SK-N-SH (cell line): Measurements from ENCODE around the gene SLC31A1. TPM values are rescaled to one million over a fixed set of nuclear protein-coding genes. Genes with fewer than 3 reads are reported as not detected.

Source experiments
- CTCF ChIA-PET: fragments of 300-600, 350-600 bp; formaldehyde crosslinking; extraction: SDS; loops from one replicate; lab custom pipeline; 2021; lab: Yijun Ruan, JAX
- POLR2A ChIA-PET: fragments of 350-600 bp; sonication (Branson Sonifier 250); formaldehyde crosslinking; extraction: SDS; loops from one replicate; lab custom pipeline; 2020; ENCODE audit warnings: antibody characterized with exemption, inconsistent platforms; lab: Yijun Ruan, JAX
- DNase-seq: peaks from one replicate; pipeline ENCODE4 v3.0.0; 2012
- H2AFZ ChIP-seq: fragments of 200-600 bp; sonication (generic); 2 replicates; pipeline ENCODE4 v1.8.1; 2016; ENCODE audit warnings: antibody characterized with exemption, mild to moderate bottlenecking, low read depth
- H3F3A ChIP-seq: fragments of 200-600 bp; sonication (generic); replicated peaks from 2 replicates; pipeline ENCODE3; 2016; ENCODE audit warnings: antibody characterized with exemption, mild to moderate bottlenecking; ENCODE audit not compliant: insufficient read depth
- H3K27ac ChIP-seq, 2 experiments: fragments of 200-500 bp in 1 of 2; fragments of 200-600 bp in 1 of 2; sonication (Bioruptor generic) in 1 of 2; sonication (generic), shearing (Covaris generic) in 1 of 2; 2 replicates each; pipeline versions ENCODE4 v1.5.1 to v1.6.1; 2014 to 2016; ENCODE audit warnings: low read depth in 2 of 2, inconsistent platforms in 1 of 2, low read length in 1 of 2, mild to moderate bottlenecking in 1 of 2, mixed read lengths in 1 of 2
- H3K27me3 ChIP-seq: fragments of 200-600 bp; sonication (generic), shearing (Covaris generic); 2 replicates; pipeline ENCODE4 v1.6.1; 2016; ENCODE audit warnings: mixed run types; ENCODE audit not compliant: insufficient read depth
- H3K36me3 ChIP-seq, 2 experiments: fragments of 200-500 bp in 1 of 2; fragments of 200-600 bp in 1 of 2; sonication (Bioruptor generic) in 1 of 2; sonication (generic) in 1 of 2; replicated peaks in 1 of 2; 2 replicates each; pipeline versions ENCODE3 to v1.5.1; 2014 to 2016; ENCODE audit warnings: low read length in 1 of 2, mild to moderate bottlenecking in 1 of 2; ENCODE audit not compliant: insufficient read depth in 2 of 2, control insufficient read depth in 1 of 2
- H3K4me1 ChIP-seq, 2 experiments: fragments of 200-500 bp in 1 of 2; fragments of 200-600 bp in 1 of 2; sonication (Bioruptor generic) in 1 of 2; sonication (generic), shearing (Covaris generic) in 1 of 2; 2 replicates each; pipeline versions ENCODE4 v1.5.1 to v1.6.1; 2014 to 2016; ENCODE audit warnings: low read depth in 1 of 2, low read length in 1 of 2, mixed run types in 1 of 2; ENCODE audit not compliant: insufficient read depth in 2 of 2, control insufficient read depth in 1 of 2
- H3K4me2 ChIP-seq: fragments of 200-600 bp; sonication (generic), shearing (Covaris generic); 2 replicates; pipeline ENCODE4 v1.6.1; 2017; ENCODE audit warnings: mixed run types
- H3K4me3 ChIP-seq, 2 experiments: fragments of 200-500 bp in 1 of 2; fragments of 200-600 bp in 1 of 2; sonication (Bioruptor generic) in 1 of 2; sonication (generic), shearing (Covaris generic) in 1 of 2; 2 replicates each; pipeline versions ENCODE4 v1.5.1 to v1.8.1; 2014 to 2016; ENCODE audit warnings: low read depth in 2 of 2, inconsistent platforms in 1 of 2, low read length in 1 of 2, mild to moderate bottlenecking in 1 of 2, mixed read lengths in 1 of 2, moderate library complexity in 1 of 2
- H3K79me2 ChIP-seq: fragments of 200-600 bp; sonication (generic); 2 replicates; pipeline ENCODE4 v1.8.1; 2017; ENCODE audit warnings: mild to moderate bottlenecking; ENCODE audit not compliant: insufficient read depth
- H3K9ac ChIP-seq: fragments of 200-600 bp; sonication (generic); 2 replicates; pipeline ENCODE4 v1.6.1; 2017; ENCODE audit warnings: mixed run types
- H3K9me2 ChIP-seq: fragments of 200-600 bp; sonication (generic); 2 replicates; pipeline ENCODE4 v1.6.1; 2017; ENCODE audit warnings: mixed run types
- H3K9me3 ChIP-seq: fragments of 200-600 bp; sonication (generic); 2 replicates; pipeline ENCODE4 v1.6.1; 2017; ENCODE audit warnings: mixed run types, mild to moderate bottlenecking, moderate library complexity
- H4K20me1 ChIP-seq: fragments of 200-600 bp; sonication (generic); 2 replicates; pipeline ENCODE4 v1.6.1; 2017; ENCODE audit warnings: mild to moderate bottlenecking, mixed run types; ENCODE audit not compliant: insufficient read depth
- CHD2 ChIP-seq: fragments of 150-350 bp; IDR thresholded peaks from 2 replicates; pipeline ENCODE4 v1.6.1; 2018; ENCODE audit warnings: low read length; ENCODE audit not compliant: partially characterized antibody
- ELF1 ChIP-seq: IDR thresholded peaks from 2 replicates; pipeline ENCODE4 v1.4.0; 2012
- EP300 ChIP-seq, 2 experiments: IDR thresholded peaks; 2 replicates each; pipeline versions ENCODE4 v1.4.0 to v1.6.1; 2012; ENCODE audit warnings: borderline replicate concordance in 1 of 2, low read depth in 1 of 2, low read length in 1 of 2
- FOSL2 ChIP-seq: IDR thresholded peaks from 2 replicates; pipeline ENCODE4 v1.4.0; 2012; ENCODE audit warnings: low read depth, mild to moderate bottlenecking, moderate library complexity, borderline replicate concordance
- FOXJ3 ChIP-seq: sonication (generic); formaldehyde crosslinking; IDR thresholded peaks from 2 replicates; pipeline ENCODE4 v1.5.1; 2020; ENCODE audit warnings: mild to moderate bottlenecking, missing genetic modification reagents
- GABPA ChIP-seq: IDR thresholded peaks from 2 replicates; pipeline ENCODE4 v1.4.0; 2012; ENCODE audit warnings: low read depth, mild to moderate bottlenecking
- MEF2A ChIP-seq: IDR thresholded peaks from 2 replicates; pipeline ENCODE4 v1.4.0; 2012; ENCODE audit warnings: low read depth, borderline replicate concordance
- MXI1 ChIP-seq: IDR thresholded peaks from 2 replicates; pipeline ENCODE4 v1.6.1; 2012; ENCODE audit warnings: mild to moderate bottlenecking, low read depth, low read length, improper control_type of control experiment
- TEAD4 ChIP-seq: IDR thresholded peaks from 2 replicates; pipeline ENCODE4 v1.4.0; 2012; ENCODE audit warnings: mild to moderate bottlenecking, borderline replicate concordance; ENCODE audit not compliant: insufficient read depth
- WGBS: methylation state at CpG from one replicate; pipeline ENCODE4 v1.1.6; 2017; ENCODE audit warnings: low lambda C conversion rate; 5-methylcytosine and 5-hydroxymethylcytosine counted together
- polyA plus RNA-seq, 3 experiments: library from polyadenylated mRNA; depleted of rRNA; stranded (reverse); fragments of >200 nt; gene quantifications; 2 replicates each; pipeline ENCODE4 v1.2.3, GENCODE V29; 2012
- TF ChIP-seq, protein P1 (sequence below): IDR thresholded peaks from 2 replicates; pipeline ENCODE4; 2012

SLC31A1 gene
- polyA plus RNA-seq, 1 of the 3 experiments (the other 2 are of a cell fraction) = 7.7 TPM

DNA sequence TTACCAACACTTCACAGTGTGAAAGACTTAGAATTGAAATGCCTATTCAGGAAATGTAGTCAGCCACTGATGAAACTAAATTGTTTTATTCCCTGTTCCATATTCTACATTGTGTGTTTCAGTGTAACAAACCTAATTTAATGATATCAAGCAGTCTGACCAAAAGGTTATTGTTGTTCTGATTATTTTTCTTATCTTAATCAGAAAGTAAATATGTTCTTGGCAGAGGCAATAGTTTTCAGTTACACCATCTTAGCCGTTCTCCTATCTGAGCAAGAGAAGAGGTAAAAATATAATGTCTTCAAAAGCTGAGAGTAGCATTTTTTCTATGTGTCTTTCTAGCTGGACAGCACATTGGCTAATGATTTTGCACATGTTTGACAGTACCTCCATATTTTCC is 36.9 kb downstream of the SLC31A1 start:
- no peak overlapping the region for H3K27ac ChIP-seq
- H3K4me2 ChIP-seq = no peak overlapping the region
- H3F3A ChIP-seq = no peaks in the 10 kb centered on the region
- H3K9me3 ChIP-seq = no peaks in the 10 kb centered on the region
- H3K4me1 ChIP-seq = peaks cover 0 to 15% of the 10 kb centered on the region in 2 experiments; a peak in 1 of 4 replicates
- H3K27me3 ChIP-seq = no peaks in the 10 kb centered on the region
- WGBS = 51% methylated on average over 1 of the region's 1 CpG
- no peak overlapping the region for H3K4me3 ChIP-seq
- no peak for TF ChIP-seq FOXJ3
- H3K36me3 ChIP-seq = peaks cover 31 to 37% of the 10 kb centered on the region in 2 experiments
- H2AFZ ChIP-seq = no peak overlapping the region
- no peak for DNase-seq
- H4K20me1 ChIP-seq = no peaks in the 10 kb centered on the region
- ChIA-PET POLR2A (no interaction called here), CTCF (interaction anchor here (0.8 kb wide), 2 partner anchors 16 to 414 kb away, joined by 3 read pairs; no protein-coding TSS in a partner anchor)
- no peaks in the 10 kb centered on the region for H3K79me2 ChIP-seq
- no peak overlapping the region for H3K9ac ChIP-seq
- H3K9me2 ChIP-seq = no peaks in the 10 kb centered on the region

DNA sequence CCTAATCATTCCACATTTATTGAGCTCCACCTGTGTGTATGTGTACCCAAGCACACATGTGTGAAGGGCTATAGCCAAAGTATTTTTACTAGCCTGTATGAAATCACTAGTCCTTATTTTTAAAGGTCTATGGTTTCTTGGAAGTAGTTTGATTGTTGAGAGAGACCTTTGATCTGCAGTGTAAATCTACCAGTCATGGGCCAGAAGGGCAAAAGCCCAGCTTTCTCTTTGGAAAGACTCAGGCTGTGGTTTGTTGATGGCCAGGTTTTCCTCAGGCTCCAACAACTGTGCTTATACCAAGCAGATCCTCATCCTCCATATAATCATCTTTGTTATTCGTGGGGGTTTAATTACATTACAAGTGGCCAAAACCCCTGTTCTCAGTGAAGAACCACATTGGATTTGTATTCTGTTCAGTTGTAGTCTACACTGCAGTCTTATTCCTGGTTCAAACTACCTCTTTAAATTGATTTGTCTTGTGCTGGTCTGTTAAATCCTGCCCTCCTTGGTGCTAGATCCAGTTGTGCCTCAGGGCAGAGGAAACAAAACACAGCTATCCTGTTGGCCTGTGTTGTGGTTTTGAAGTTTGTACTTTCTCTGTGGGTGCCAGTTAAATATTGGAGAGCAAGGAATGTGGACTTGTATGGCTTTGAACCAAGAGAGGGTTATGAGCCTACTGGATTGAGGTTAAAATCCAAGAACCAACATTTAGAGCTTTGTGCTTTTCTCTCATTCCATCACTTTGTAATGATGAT is 40.8 kb downstream of the SLC31A1 start:
- Histone ChIP-seq H3K79me2 (no peaks in the 10 kb centered on the region), H3K4me2 (no peak overlapping the region), H3K36me3 (peaks cover 34 to 38% of the 10 kb centered on the region in 2 experiments), H4K20me1 (no peaks in the 10 kb centered on the region), H3K27ac (no peak overlapping the region), H3F3A (peaks cover 3% of the 10 kb centered on the region), H3K9me2 (no peaks in the 10 kb centered on the region), H2AFZ (no peak overlapping the region), H3K9me3 (no peaks in the 10 kb centered on the region), H3K27me3 (no peaks in the 10 kb centered on the region), H3K4me3 (no peak overlapping the region), H3K4me1 (no peaks in the 10 kb centered on the region), H3K9ac (no peak overlapping the region)
- TF ChIP-seq FOSL2 = no peak
- TF ChIP-seq EP300 (IDR thresholded peaks at IDR 0.05; ENCODE audit: borderline replicate concordance in 1 of 2, low read depth in 1 of 2, low read length in 1 of 2) = no peak
- CTCF ChIA-PET = interaction anchor here (1.0 to 2.0 kb wide), 3 partner anchors 8 to 417 kb away, joined by 3 to 7 read pairs (median 5); no protein-coding TSS in a partner anchor
- POLR2A ChIA-PET = no interaction called here
- no peak for DNase-seq
- 70% methylated on average over 1 of the region's 1 CpG for WGBS

DNA sequence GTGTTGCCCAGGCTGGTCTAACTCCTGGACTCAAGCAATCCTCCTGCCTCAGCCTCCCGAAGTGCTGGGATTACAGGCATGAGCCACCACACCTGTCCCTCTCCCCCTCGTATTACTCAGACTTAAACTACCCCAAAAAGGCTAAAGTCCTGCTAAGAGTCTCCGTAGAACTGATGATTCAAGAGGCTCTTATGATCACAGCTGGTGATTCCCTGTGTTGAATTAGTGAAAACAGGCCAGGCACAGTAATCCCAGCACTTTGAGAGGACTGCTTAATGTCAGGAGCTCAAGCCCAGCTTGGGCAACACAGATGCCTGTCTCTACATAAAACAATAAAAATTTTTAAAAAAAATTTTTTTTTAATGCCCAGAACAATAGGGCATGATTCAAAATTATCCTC is 44.8 kb downstream of the SLC31A1 start:
- Histone ChIP-seq H3K9ac (no peak overlapping the region), H4K20me1 (no peaks in the 10 kb centered on the region), H3K4me1 (no peaks in the 10 kb centered on the region), H3K27me3 (no peaks in the 10 kb centered on the region), H3K9me3 (no peaks in the 10 kb centered on the region), H3K79me2 (no peaks in the 10 kb centered on the region), H3K27ac (no peak overlapping the region), H3K4me3 (no peak overlapping the region), H3K4me2 (no peak overlapping the region), H2AFZ (no peak overlapping the region), H3F3A (peaks cover 3% of the 10 kb centered on the region), H3K9me2 (no peaks in the 10 kb centered on the region), H3K36me3 (peaks cover 35 to 42% of the 10 kb centered on the region in 2 experiments)
- WGBS = 100% methylated on average over 3 of the region's 3 CpGs
- DNase-seq = no peak
- POLR2A ChIA-PET = interaction anchor here (0.6 to 1.1 kb wide), 2 partner anchors 11 to 144 kb away, joined by 3 read pairs; partner anchors contain the start of genes C9orf43 and POLE3
- CTCF ChIA-PET = interaction anchor here (4.1 kb wide), 1 partner anchor 9 kb away, joined by 14 read pairs; the partner anchor contains the start of genes CDC26 and PRPF4
- no peak for TF ChIP-seq TEAD4
- TF ChIP-seq GABPA = no peak
- TF ChIP-seq CHD2 = no peak
- TF ChIP-seq, protein P1, sequence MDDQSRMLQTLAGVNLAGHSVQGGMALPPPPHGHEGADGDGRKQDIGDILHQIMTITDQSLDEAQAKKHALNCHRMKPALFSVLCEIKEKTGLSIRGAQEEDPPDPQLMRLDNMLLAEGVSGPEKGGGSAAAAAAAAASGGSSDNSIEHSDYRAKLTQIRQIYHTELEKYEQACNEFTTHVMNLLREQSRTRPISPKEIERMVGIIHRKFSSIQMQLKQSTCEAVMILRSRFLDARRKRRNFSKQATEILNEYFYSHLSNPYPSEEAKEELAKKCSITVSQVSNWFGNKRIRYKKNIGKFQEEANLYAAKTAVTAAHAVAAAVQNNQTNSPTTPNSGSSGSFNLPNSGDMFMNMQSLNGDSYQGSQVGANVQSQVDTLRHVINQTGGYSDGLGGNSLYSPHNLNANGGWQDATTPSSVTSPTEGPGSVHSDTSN = no peak
- no peak for TF ChIP-seq ELF1
- TF ChIP-seq MEF2A = no peak
- TF ChIP-seq MXI1 = no peak
